A549 (cell line): ENCODE measurements around the gene GLS. TPM values are rescaled to one million over a fixed set of nuclear protein-coding genes. Genes with fewer than 3 reads are reported as not detected.
"Not testable (repeated sequence)": the region's sequence is repeated elsewhere in the genome, so short reads cannot be mapped to it uniquely, and the experiment has no call there.

Source experiments
- ATAC-seq, 2 experiments: fragments of 200-7000 bp in 1 of 2; fragments of >200 bp in 1 of 2; cut with Nextera tagmentation in 1 of 2; cut with Tn5 transposase in 1 of 2; 3 replicates each; pipeline versions ENCODE4 v1.8.0 to v1.9.1; 2018 to 2020; ENCODE audit warnings: mild to moderate bottlenecking in 1 of 2, moderate library complexity in 1 of 2
- CTCF ChIA-PET: fragments of 300-600 bp; sonication (Branson Sonifier 250); formaldehyde crosslinking; extraction: SDS; loops from one replicate; lab custom pipeline; 2021; ENCODE audit warnings: antibody characterized with exemption, inconsistent platforms; lab: Yijun Ruan, JAX
- POLR2A ChIA-PET: fragments of 350-600 bp; formaldehyde crosslinking; extraction: SDS; loops from one replicate; lab custom pipeline; 2021; ENCODE audit warnings: antibody characterized with exemption, inconsistent platforms; lab: Yijun Ruan, JAX
- DNase-seq, 2 experiments: peaks; one replicate each; pipeline versions ENCODE4 v3.0.0 to v3.0.0-alpha.2; 2011 to 2016; ENCODE audit warnings: low read depth in 1 of 2, low spot score in 1 of 2
- FAIRE-seq: peaks from 2 replicates; lab custom pipeline; 2011; peaks lifted over from hg19 to GRCh38; lab: Jason Lieb, UNC
- H3K27ac ChIP-seq, 2 experiments: fragments of >200 bp; sonication (Bioruptor Twin); formaldehyde crosslinking; 3 replicates each; pipeline ENCODE4 v1.5.1; 2016 to 2017
- H3K4me1 ChIP-seq: fragments of >200 bp; sonication (Bioruptor Twin); formaldehyde crosslinking; 3 replicates; pipeline ENCODE4 v1.6.1; 2016
- H3K4me2 ChIP-seq: fragments of >200 bp; sonication (Bioruptor Twin); formaldehyde crosslinking; 3 replicates; pipeline ENCODE4 v1.6.1; 2016
- H3K4me3 ChIP-seq: fragments of >200 bp; sonication (Bioruptor Twin); formaldehyde crosslinking; 3 replicates; pipeline ENCODE4 v1.5.1; 2016
- H3K9me3 ChIP-seq: fragments of >200 bp; sonication (Bioruptor Twin); formaldehyde crosslinking; 3 replicates; pipeline ENCODE4 v1.6.1; 2016
- BHLHE40 ChIP-seq: IDR thresholded peaks from 2 replicates; pipeline ENCODE4 v1.6.1; 2012; ENCODE audit warnings: low read depth, low read length, inconsistent platforms
- CEBPB ChIP-seq, 2 experiments: fragments of >200 bp in 1 of 2; sonication (Bioruptor Twin) in 1 of 2; formaldehyde crosslinking in 1 of 2; IDR thresholded peaks; 2 replicates each; pipeline ENCODE4 v1.6.1; 2012 to 2016
- CHD2 ChIP-seq: fragments of 150-350 bp; IDR thresholded peaks from 2 replicates; pipeline ENCODE4 v1.6.1; 2014; ENCODE audit warnings: low read length; ENCODE audit not compliant: partially characterized antibody
- EHF ChIP-seq: fragments of 250-450 bp; sonication (Bioruptor Pico); IDR thresholded peaks from 2 replicates; pipeline ENCODE4 v1.5.0; 2020; ENCODE audit warnings: mild to moderate bottlenecking
- FOSL2 ChIP-seq, 2 experiments: fragments of 450-650 bp in 1 of 2; fragments of >200 bp in 1 of 2; sonication (Bioruptor Twin) in 1 of 2; formaldehyde crosslinking; IDR thresholded peaks; 2 replicates each; pipeline versions ENCODE4 v1.5.0 to v1.6.1; 2016 to 2020; ENCODE audit warnings: mild to moderate bottlenecking in 1 of 2, moderate library complexity in 1 of 2
- FOXS1 ChIP-seq: fragments of 250-450 bp; sonication (Bioruptor Pico); IDR thresholded peaks from 2 replicates; pipeline ENCODE4 v1.5.0; 2020; ENCODE audit warnings: mild to moderate bottlenecking, moderate library complexity
- GATA3 ChIP-seq: IDR thresholded peaks from 2 replicates; pipeline ENCODE4 v1.6.1; 2012; ENCODE audit warnings: borderline replicate concordance
- HEYL ChIP-seq: fragments of 250-450 bp; sonication (Bioruptor Pico); IDR thresholded peaks from 2 replicates; pipeline ENCODE4 v1.8.0; 2021; ENCODE audit warnings: mild to moderate bottlenecking, moderate library complexity
- HMGXB4 ChIP-seq: fragments of 250-450 bp; sonication (Bioruptor Pico); IDR thresholded peaks from 2 replicates; pipeline ENCODE4 v1.5.0; 2021; ENCODE audit warnings: mild to moderate bottlenecking, moderate library complexity, borderline replicate concordance
- HOXB5 ChIP-seq: fragments of 250-450 bp; sonication (Bioruptor Pico); IDR thresholded peaks from 2 replicates; pipeline ENCODE4 v1.5.0; 2020; ENCODE audit warnings: mild to moderate bottlenecking, moderate library complexity
- JUN ChIP-seq, 2 experiments: fragments of >200 bp; sonication (Bioruptor Twin); formaldehyde crosslinking; IDR thresholded peaks; 2 replicates in 1 of 2; 3 replicates in 1 of 2; pipeline ENCODE4 v1.6.1; 2016 to 2017
- KDM1A ChIP-seq: fragments of 200-600 bp; sonication (generic); IDR thresholded peaks from 2 replicates; pipeline ENCODE4 v1.6.1; 2016; ENCODE audit warnings: low read depth, mild to moderate bottlenecking
- MAFK ChIP-seq: fragments of 450-650 bp; IDR thresholded peaks from 2 replicates; pipeline ENCODE4 v1.6.1; 2014; ENCODE audit not compliant: partially characterized antibody
- MAX ChIP-seq: IDR thresholded peaks from 2 replicates; pipeline ENCODE4 v1.6.1; 2012
- MAZ ChIP-seq: fragments of 150-350 bp; IDR thresholded peaks from 2 replicates; pipeline ENCODE4 v1.6.1; 2014; ENCODE audit warnings: antibody characterized with exemption, low read depth, low read length, borderline replicate concordance
- NFE2L2 ChIP-seq: fragments of 150-350 bp; conservative IDR thresholded peaks from 2 replicates; pipeline ENCODE4 v1.6.1; 2014; ENCODE audit warnings: low read length
- POLR2AphosphoS2 ChIP-seq: conservative IDR thresholded peaks from 2 replicates; pipeline ENCODE4 v1.6.1; 2012; ENCODE audit warnings: low read length, improper control_type of control experiment, inconsistent platforms
- RFX5 ChIP-seq: fragments of 450-650 bp; IDR thresholded peaks from 2 replicates; pipeline ENCODE4 v1.7.1; 2014; ENCODE audit warnings: antibody characterized with exemption, mild to moderate bottlenecking, moderate library complexity
- RNF2 ChIP-seq: fragments of 200-600 bp; sonication (generic); IDR thresholded peaks from 2 replicates; pipeline ENCODE4 v1.6.1; 2016; ENCODE audit warnings: low read depth, mild to moderate bottlenecking, antibody characterized with exemption, moderate library complexity, borderline replicate concordance
- SMC3 ChIP-seq: fragments of >200 bp; sonication (Bioruptor Twin); formaldehyde crosslinking; IDR thresholded peaks from 3 replicates; pipeline ENCODE4 v1.6.1; 2018; ENCODE audit warnings: inconsistent platforms
- TFCP2L1 ChIP-seq: fragments of 250-450 bp; sonication (Bioruptor Pico); IDR thresholded peaks from 2 replicates; pipeline ENCODE4 v1.5.0; 2021; ENCODE audit warnings: mild to moderate bottlenecking
- ZC3H11A ChIP-seq: fragments of 450-650 bp; IDR thresholded peaks from 2 replicates; pipeline ENCODE4 v1.6.1; 2014; ENCODE audit warnings: antibody characterized with exemption, mild to moderate bottlenecking
- ZSCAN20 ChIP-seq: fragments of 250-450 bp; sonication (Bioruptor Pico); IDR thresholded peaks from 2 replicates; pipeline ENCODE4 v1.8.0; 2022; ENCODE audit warnings: mild to moderate bottlenecking, moderate library complexity
- WGBS: methylation state at CpG from one replicate; pipeline ENCODE4 v1.1.6; 2017; ENCODE audit errors: missing lambda C conversion rate; 5-methylcytosine and 5-hydroxymethylcytosine counted together
- polyA plus RNA-seq, 4 experiments: library from polyadenylated mRNA; depleted of rRNA in 3 of 4; stranded (reverse); fragments of >200 nt; fragmentation: RNase III in 1 of 4; extraction: RNeasy Plus Mini Kit Qiagen cat#74134 plus additional on column Dnase treatment in 1 of 4; gene quantifications; 2 replicates in 3 of 4; 3 replicates in 1 of 4; pipeline ENCODE4 v1.2.3, GENCODE V29; 2011 to 2017
- TF ChIP-seq, protein P1 (sequence below): fragments of >200 bp; sonication (Bioruptor Twin); formaldehyde crosslinking; IDR thresholded peaks from 3 replicates; pipeline ENCODE4 v1.5.1; 2016

GLS gene
- polyA plus RNA-seq, 2 of the 4 experiments (the other 2 are of a cell fraction), result 269 to 321 TPM

- peak overlapping the region; percentile 87 to 91 for H3K27ac ChIP-seq
- ChIA-PET CTCF (interaction anchor here (1.3 to 3.2 kb wide), 5 partner anchors 9 to 78 kb away, joined by 3 to 13 read pairs (median 3); no protein-coding TSS in a partner anchor), POLR2A (interaction anchor here (0.8 to 2.9 kb wide), 7 partner anchors 9 to 182 kb away, joined by 3 to 45 read pairs (median 5); partner anchors contain the start of gene GLS)
- DNase-seq (peak in 1 of 2 experiments; percentile 23), FAIRE-seq (no peak), ATAC-seq (peak; percentile 57 to 72; a peak in 5 of 6 replicates)
- peaks cover 78% of the 10 kb centered on the region for H3K4me1 ChIP-seq
- H3K4me2 ChIP-seq, result peak overlapping the region; percentile 75
- TF ChIP-seq GATA3 (peak; percentile 6; the same call in 1 of the 2 replicates), JUN (IDR thresholded peaks at IDR 0.05) (peak; percentile 26 to 31; a peak in 1 of 5 replicates), HEYL (CRISPR knock-in tag) (no peak), TFCP2L1 (CRISPR knock-in tag) (no peak), MAZ (no peak), KDM1A (no peak), MAFK (peak; percentile 82), MAX (peak; percentile 27; the same call in 1 of the 2 replicates), HOXB5 (CRISPR knock-in tag) (no peak), ZC3H11A (no peak), NFE2L2 (0 out of 2 replicates have a peak, but pooled peaks have one; percentile 3)
- no peaks in the 10 kb centered on the region for H3K9me3 ChIP-seq
- peak overlapping the region; percentile 17; the same call in 2 of the 3 replicates for H3K4me3 ChIP-seq
- 10% methylated on average over 6 of the region's 6 CpGs for WGBS
Measured at GRCh38 chr2:190859347-190860297, 21.0 kb upstream of the GLS start.

DNA sequence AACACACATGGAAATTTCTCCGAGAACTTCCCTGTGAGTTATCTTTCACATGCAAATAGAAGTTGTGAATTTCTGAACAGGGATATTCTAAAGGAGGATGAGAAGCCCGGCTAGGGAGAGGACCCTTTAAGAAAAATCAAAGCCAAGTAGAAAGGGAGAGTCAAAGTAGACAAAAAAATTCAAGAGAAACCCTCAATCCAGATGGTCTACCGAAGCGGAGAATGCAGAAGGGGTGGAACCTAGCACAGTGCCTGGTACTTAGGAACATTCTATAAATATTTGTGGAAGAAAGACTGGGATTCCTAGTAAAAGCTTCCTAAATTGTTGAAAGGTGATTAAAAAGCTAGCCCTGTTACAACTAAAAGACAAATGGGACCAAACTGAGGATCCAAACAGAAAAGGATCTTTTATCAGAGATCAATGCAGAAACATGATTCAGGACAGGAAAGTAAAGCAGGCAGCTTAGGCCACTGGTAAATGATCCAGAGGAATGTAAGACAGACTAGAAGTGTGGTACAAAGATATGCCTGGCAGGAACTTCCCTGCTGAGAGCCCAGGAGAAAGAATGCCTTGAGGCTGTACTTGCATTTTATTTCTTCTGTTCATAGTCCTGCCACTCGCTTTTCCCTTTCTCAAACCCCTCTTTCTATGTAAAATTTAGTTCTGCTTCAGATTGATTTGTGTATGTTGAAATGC, 19.5 kb upstream of the GLS start:
- WGBS, result 77% methylated on average over 5 of the region's 5 CpGs
- Histone ChIP-seq H3K4me2 (peak overlapping the region; percentile 75), H3K27ac (peak overlapping the region; percentile 87 to 91), H3K4me3 (no peak overlapping the region), H3K9me3 (no peaks in the 10 kb centered on the region), H3K4me1 (peaks cover 73% of the 10 kb centered on the region)
- POLR2A ChIA-PET, result interaction anchor here (2.9 kb wide), 1 partner anchor 20 kb away, joined by 45 read pairs; the partner anchor contains the start of gene GLS
- FAIRE-seq (no peak), ATAC-seq (no peak), DNase-seq (no peak)
- no peak for TF ChIP-seq ZSCAN20 (CRISPR knock-in tag)
- TF ChIP-seq SMC3, result no peak
- TF ChIP-seq CHD2, result no peak
- no peak for TF ChIP-seq POLR2AphosphoS2
- no peak for TF ChIP-seq CEBPB (IDR thresholded peaks at IDR 0.05)
- no peak for TF ChIP-seq HMGXB4 (CRISPR knock-in tag)
- no peak for TF ChIP-seq FOXS1 (CRISPR knock-in tag)
- TF ChIP-seq EHF, result no peak
- no peak for TF ChIP-seq MAZ
- TF ChIP-seq BHLHE40, result no peak
- TF ChIP-seq FOSL2 (IDR thresholded peaks at IDR 0.05), result no peak
- TF ChIP-seq FOSL2 (CRISPR knock-in tag; IDR thresholded peaks at IDR 0.05), result no peak
- TF ChIP-seq, protein P1, sequence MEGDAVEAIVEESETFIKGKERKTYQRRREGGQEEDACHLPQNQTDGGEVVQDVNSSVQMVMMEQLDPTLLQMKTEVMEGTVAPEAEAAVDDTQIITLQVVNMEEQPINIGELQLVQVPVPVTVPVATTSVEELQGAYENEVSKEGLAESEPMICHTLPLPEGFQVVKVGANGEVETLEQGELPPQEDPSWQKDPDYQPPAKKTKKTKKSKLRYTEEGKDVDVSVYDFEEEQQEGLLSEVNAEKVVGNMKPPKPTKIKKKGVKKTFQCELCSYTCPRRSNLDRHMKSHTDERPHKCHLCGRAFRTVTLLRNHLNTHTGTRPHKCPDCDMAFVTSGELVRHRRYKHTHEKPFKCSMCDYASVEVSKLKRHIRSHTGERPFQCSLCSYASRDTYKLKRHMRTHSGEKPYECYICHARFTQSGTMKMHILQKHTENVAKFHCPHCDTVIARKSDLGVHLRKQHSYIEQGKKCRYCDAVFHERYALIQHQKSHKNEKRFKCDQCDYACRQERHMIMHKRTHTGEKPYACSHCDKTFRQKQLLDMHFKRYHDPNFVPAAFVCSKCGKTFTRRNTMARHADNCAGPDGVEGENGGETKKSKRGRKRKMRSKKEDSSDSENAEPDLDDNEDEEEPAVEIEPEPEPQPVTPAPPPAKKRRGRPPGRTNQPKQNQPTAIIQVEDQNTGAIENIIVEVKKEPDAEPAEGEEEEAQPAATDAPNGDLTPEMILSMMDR, result no peak
- no peak for TF ChIP-seq ZC3H11A
- no peak for TF ChIP-seq TFCP2L1 (CRISPR knock-in tag)
- TF ChIP-seq RNF2, result no peak
- TF ChIP-seq RFX5, result no peak
- CTCF ChIA-PET, result interaction anchor here (1.0 to 3.2 kb wide), 3 partner anchors 11 to 16 kb away, joined by 6 to 13 read pairs (median 6); no protein-coding TSS in a partner anchor

DNA sequence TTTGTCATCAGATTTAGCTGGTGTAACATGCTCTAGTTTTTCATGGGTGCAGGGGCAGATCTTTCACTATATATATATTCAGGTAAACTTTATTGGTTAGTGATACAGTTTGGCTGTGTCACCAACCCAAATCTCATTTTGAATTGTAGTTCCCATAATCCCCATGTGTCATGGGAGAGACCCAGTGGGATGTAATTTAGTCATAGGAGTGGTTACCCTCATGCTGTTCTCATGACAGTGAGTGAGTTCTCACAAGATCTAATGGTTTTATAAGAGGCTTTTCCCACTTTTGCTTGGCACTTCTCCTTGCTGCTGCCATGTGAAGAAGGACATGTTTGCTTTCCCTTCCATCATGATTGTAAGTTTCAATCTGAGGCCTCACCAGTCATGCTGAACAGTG, 18.5 kb upstream of the GLS start:
- not testable (repeated sequence) for FAIRE-seq, H3K9me3 ChIP-seq, ATAC-seq, H3K4me3 ChIP-seq, H3K4me2 ChIP-seq, DNase-seq
- ChIA-PET CTCF (interaction anchor here (1.0 to 2.9 kb wide), 3 partner anchors 11 to 17 kb away, joined by 6 to 10 read pairs (median 6); no protein-coding TSS in a partner anchor), POLR2A (interaction anchor here (1.3 kb wide), 1 partner anchor 18 kb away, joined by 6 read pairs; the partner anchor contains the start of gene GLS)
- H3K27ac ChIP-seq, result peak overlapping the region in 1 of 2 experiments; percentile 91; a peak in 3 of 6 replicates
- peaks cover 78% of the 10 kb centered on the region for H3K4me1 ChIP-seq
